ENCODE measurements around the gene ASPSCR1. TPM values are rescaled to one million over a fixed set of nuclear protein-coding genes. Genes with fewer than 3 reads are reported as not detected.
"Not testable (repeated sequence)": the region's sequence is repeated elsewhere in the genome, so short reads cannot be mapped to it uniquely, and the experiment has no call there.

The ASPSCR1 gene
- total RNA-seq, 1 experiment from 2014 or later = 51.0 TPM

GRCh38 chr17:81952792-81953228, 24.6 kb upstream of the ASPSCR1 start (continued):
- TF ChIP-seq REST (IDR thresholded peaks at IDR 0.05; ENCODE audit: low read depth) (no peak), ZNF274 (IDR thresholded peaks at IDR 0.05; ENCODE audit: low read depth, low read length) (no peak), EZH2phosphoT487 (IDR thresholded peaks at IDR 0.05; ENCODE audit: borderline replicate concordance) (no peak), EZH2 (IDR thresholded peaks at IDR 0.05) (no peak), CEBPB (IDR thresholded peaks at IDR 0.05; ENCODE audit: low read depth) (no peak), EGR1 (IDR thresholded peaks at IDR 0.05; ENCODE audit: low read depth) (no peak), JUND (IDR thresholded peaks at IDR 0.05) (no peak)

- ATAC-seq = peak; percentile 57
- ChIA-PET CTCF (interaction anchor here (3.5 kb wide), 1 partner anchor 68 kb away, joined by 22 read pairs; the partner anchor contains the start of genes CENPX and LRRC45), RAD21 (ENCODE audit: low non-redundant PET in 1 of 2, low total read pairs in 2 of 2, uncharacterized antibody in 2 of 2, unreplicated experiment in 2 of 2) (interaction anchor here in 1 of 2 experiments (0.8 kb wide), 1 partner anchor 27 kb away, joined by 4 read pairs; no protein-coding TSS in a partner anchor), POLR2A (interaction anchor here (2.6 to 2.9 kb wide), 2 partner anchors 10 to 69 kb away, joined by 6 to 8 read pairs; partner anchors contain the start of genes CENPX and LRRC45)
- H3K4me1 ChIP-seq (ENCODE audit: control insufficient read depth in 1 of 2, insufficient read depth in 2 of 2, low read length in 2 of 2); H3K79me2 ChIP-seq (ENCODE audit: insufficient read depth, low read length); H3K36me3 ChIP-seq (ENCODE audit: control insufficient read depth in 1 of 2, insufficient read depth in 2 of 2, low read length in 2 of 2); H4K20me1 ChIP-seq (ENCODE audit: insufficient read depth); H3K9me3 ChIP-seq (ENCODE audit: control insufficient read depth in 1 of 2, insufficient read depth in 1 of 2, low read depth in 1 of 2, low read length in 2 of 2); H3K27ac ChIP-seq (ENCODE audit: low read depth, low read length); BruUV-seq (replicated peaks); DNase-seq (ENCODE audit: low read depth, low spot score); H3K4me2 ChIP-seq (ENCODE audit: low read length); H3K4me3 ChIP-seq (replicated peaks in 1 of 2; ENCODE audit: low read depth in 1 of 2, low read length in 2 of 2); H3K27me3 ChIP-seq (ENCODE audit: insufficient read depth, low read length); intact Hi-C loops (cut with micrococcal nuclease); H3K9me2 ChIP-seq (ENCODE audit: insufficient read depth); H2AFZ ChIP-seq (ENCODE audit: low read depth, low read length, poor library complexity, severe bottlenecking); H3K9ac ChIP-seq (ENCODE audit: low read length): not testable (repeated sequence)
- peak in 2 of 3 experiments; percentile 20 to 31; a peak in 2 of 6 replicates for TF ChIP-seq CTCF (IDR thresholded peaks at IDR 0.05 in 2 of 3, conservative IDR thresholded peaks at IDR 0.05 in 1 of 3; ENCODE audit: borderline replicate concordance in 1 of 3, insufficient read depth in 1 of 3, low read depth in 2 of 3, low read length in 2 of 3)
- TF ChIP-seq RAD21 (IDR thresholded peaks at IDR 0.05; ENCODE audit: low read depth) = peak; percentile 62
Observed at GRCh38 chr17:81953443-81953842, 24.0 kb upstream of the ASPSCR1 start.

All from HCT116 (cell line).